HG02840 (cell line): ENCODE data around the gene DOK6.

Experiments used
- ATAC-seq: cut with Tn5 transposase; IDR thresholded peaks from one replicate; pipeline ENCODE4 v1.9.1; 2021; ENCODE audit warnings: mild to moderate bottlenecking, moderate library complexity, moderate number of reproducible peaks; ENCODE audit not compliant: unreplicated experiment, low FRiP score

DOK6 gene

GRCh38 chr18:69725855-69726508 lies 325.3 kb downstream of the DOK6 start:
- no peak for ATAC-seq

DNA sequence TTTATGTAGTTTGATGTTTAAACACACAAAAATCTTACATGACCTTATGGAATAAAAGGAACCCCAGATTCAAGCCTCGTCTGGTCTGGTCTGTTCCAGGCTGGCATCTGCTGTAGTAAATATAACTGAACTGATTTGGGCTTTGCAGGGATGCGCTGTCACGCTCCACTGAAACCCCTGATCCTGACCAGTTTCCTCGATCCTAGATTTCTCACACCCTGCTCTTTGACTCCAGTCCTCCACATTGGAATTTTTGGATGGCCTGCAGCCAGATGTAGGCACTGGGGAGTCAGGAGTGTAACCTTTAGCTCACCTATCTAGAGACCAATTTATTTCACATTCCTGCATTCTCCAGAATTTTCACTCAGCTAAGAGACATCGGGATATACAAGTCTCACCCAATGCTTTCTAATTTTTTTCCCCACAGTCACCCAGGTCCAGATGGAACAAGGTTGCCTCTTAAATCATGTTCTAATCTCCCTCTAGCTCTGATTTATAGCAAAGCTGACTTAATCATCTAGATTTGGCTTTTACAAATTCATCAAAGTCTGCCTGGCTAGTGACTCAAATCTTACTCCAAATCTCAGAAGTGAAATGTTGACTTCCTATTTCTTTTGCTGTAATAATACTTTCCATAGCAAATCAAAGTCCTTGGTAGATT lies 327.4 kb downstream of the DOK6 start:
- ATAC-seq, result no peak

- ATAC-seq, result no peak
Observed at GRCh38 chr18:69730664-69731063, 330.0 kb downstream of the DOK6 start.

GRCh38 chr18:69734536-69734935 lies 333.8 kb downstream of the DOK6 start:
- ATAC-seq, result no peak

GRCh38 chr18:69736730-69737129 lies 336.0 kb downstream of the DOK6 start:
- no peak for ATAC-seq

DNA sequence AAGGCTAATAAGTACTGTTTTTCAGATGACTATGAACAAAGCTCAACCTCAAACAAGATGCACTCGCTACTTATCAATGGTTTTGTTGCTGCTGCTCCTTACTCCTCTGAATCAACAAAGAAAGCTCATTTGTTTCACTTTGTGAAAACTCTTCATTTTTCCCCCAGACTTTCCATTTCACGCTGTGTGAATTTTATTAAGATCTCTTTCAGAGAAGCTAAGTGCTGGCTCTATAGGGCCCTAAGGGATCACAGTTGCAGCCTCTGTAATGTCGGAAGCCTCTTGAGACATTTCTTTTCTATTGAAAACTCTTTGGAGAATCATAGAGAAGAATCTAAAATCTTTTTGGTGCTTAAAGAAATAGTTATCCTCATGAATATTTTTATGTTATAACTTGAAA lies 337.2 kb downstream of the DOK6 start:
- no peak for ATAC-seq

DNA sequence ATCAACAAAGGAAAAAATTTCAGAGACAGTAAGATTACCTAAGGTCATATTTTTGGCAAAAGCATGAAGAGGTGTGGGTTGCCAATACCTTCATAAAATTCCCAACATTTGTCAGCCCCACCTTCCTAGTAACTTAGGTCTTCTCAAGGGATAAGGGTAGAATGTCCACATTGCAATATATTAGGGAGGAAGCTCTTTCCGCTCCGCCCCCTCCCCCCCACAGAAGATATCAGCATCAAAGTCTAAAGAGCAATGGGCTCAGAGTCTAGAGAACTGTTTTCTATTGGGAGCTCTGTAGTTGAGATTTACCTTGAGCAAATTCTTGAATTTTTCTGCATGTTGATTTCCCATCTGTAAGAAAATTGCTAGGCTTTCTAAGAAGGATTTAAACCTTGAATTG lies 346.7 kb downstream of the DOK6 start:
- ATAC-seq, result no peak

DNA sequence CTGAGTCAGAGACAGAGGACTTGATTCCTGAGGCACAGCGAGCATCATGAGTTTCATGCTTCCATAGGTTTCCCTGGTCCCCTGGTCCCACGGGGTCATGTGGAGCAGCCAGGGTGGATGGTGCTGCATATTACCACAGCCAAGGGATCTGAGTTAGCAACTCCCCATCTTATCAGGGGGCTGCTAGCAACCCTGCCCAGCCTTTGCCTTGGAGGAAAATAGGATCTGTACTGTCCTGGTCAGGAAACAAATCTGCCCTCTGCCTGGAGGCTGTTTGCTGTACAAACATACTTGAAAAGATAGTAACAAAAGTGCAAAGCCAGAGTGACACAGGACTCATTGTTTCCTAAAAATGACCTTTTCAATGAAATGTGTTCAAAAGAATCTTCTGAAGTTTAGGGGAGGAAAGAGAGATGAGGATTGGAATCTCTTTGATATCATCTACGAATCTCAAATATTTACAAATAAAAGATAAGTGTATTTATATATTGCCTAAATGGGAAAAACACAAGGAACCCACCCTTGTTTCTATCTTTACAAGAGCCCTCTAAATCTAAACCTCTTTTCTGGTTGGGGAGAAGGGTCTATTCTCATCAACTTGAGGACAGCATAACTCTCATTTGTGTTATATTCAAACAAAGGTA lies 352.2 kb downstream of the DOK6 start:
- ATAC-seq, result no peak

DNA sequence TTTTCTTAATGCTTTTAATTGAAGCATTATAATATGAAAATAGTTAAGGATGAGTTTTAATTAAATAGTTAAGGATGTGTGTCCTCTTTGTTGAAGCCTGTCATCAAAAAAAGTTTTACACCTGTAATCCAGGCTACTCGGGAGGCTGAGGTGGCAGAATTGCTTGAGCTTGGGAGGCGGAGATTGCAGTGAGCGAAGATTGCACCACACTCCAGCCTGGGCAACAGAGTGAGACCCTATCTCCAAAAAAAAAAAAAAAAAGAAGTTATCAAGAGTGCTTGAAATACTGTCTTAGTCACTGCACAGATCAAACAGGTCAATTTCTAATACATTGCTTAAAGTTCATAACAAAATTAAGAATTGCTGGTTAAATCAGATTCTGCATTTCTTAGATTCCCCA lies 353.4 kb downstream of the DOK6 start:
- ATAC-seq, result no peak

DNA sequence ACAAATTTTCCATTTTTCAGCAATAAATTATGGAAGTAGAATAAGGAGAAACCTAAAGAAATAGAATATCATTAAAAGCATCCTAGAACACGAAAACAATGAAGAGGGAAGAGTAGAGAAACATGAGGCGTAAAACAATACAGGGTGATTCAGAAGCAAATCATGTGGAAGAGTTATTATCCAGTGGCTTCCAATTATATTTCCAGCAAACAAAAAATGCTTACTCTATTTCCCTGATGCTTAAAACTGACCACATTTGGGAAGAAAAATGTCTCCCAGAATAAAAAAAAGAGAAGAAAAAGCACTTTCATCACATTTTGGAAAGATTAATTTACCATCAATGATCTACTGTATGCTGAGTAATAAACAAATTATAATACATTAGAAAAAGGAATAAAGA lies 354.4 kb downstream of the DOK6 start:
- no peak for ATAC-seq

DNA sequence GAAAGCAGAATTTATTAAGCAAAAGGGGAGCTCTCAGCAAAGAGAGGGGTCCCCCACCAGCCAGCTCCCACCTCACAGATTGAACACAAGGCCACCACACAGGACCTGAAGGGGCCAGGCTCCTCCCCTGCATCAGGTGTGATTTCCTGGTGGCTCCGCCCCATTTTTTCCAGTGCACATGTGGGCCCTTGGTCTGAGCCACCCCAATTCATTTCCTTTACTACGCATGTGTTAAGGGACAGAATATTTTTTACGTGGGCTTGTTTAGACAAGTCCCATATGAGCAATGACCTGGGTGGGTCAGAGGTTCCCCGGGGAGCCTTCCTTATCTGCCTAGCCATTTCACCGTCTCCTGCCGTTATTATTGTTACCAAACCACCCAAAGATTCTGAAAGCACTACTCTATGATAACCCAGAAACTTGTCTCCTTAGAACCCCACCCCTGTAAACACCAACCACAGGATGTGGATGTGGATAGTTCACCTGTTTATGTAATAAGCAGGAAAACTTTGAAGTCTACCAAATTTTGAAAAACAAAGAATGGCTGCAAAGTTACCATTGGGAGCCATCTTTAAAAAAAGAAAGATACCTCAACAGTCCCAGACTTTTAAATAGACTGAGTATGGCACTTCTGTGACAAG lies 355.3 kb downstream of the DOK6 start:
- no peak for ATAC-seq

- ATAC-seq, result no peak
Observed at GRCh38 chr18:69757733-69758132, 357.0 kb downstream of the DOK6 start.

DNA sequence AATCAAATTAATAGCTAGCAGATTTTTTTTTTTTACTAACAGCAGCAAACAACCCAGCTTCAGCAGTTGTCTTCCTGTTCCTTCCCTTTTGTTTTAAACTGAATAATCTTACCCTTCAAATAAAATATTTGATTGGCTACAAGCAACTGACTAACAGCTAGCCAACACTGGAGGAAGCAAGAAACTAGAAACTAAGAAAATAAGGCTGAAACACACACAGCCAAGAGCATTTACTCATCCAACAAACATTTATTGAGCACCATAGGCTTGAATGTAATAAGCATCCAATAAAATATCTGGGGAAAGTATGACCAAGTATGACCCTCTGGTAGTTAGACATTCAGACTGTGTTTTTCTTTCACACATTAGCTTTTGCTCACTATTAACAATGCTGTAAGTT lies 357.8 kb downstream of the DOK6 start:
- ATAC-seq, result no peak

- no peak for ATAC-seq
Observed at GRCh38 chr18:69759046-69759445, 358.4 kb downstream of the DOK6 start.

- no peak for ATAC-seq
Observed at GRCh38 chr18:69763002-69763401, 362.3 kb downstream of the DOK6 start.

GRCh38 chr18:69763821-69764220 lies 363.1 kb downstream of the DOK6 start:
- ATAC-seq, result no peak

GRCh38 chr18:69770238-69770637 lies 369.6 kb downstream of the DOK6 start:
- no peak for ATAC-seq

DNA sequence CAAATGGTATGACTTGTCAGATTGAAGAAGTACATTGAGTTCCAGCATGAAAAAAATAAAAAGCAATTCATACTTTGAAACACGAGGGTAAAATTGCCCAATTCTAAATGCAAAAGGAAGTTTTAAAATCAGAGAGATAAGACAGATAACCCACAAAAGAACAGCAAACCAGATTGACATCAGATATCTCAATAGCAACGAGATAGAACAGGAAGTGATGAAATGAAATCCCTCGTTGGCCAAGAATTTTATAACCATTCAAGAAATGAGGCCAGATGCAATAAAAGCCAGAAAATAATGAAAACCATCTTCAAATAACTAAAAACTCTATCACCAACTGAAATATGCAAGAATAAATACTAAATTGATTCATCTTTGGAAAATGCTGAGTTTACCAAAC lies 374.1 kb downstream of the DOK6 start:
- ATAC-seq, result no peak

DNA sequence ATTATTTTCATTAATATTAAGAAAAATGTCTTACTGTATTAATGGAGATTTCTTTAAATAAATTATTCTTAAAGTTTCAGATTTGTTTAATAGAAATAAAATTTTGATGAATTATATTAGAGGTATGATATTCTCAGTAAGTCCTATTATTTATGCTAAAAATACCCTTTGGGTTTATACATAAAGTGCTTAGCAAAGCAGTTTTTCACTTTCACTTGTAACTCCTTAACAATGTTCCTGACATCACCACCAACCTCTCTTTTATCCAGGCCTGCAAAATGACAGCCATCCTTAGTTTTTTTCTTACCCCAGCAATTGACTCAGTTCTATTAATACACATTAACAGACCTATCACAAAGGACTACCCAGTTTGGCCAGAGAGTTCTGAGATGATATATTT lies 376.6 kb downstream of the DOK6 start:
- ATAC-seq, result no peak

DNA sequence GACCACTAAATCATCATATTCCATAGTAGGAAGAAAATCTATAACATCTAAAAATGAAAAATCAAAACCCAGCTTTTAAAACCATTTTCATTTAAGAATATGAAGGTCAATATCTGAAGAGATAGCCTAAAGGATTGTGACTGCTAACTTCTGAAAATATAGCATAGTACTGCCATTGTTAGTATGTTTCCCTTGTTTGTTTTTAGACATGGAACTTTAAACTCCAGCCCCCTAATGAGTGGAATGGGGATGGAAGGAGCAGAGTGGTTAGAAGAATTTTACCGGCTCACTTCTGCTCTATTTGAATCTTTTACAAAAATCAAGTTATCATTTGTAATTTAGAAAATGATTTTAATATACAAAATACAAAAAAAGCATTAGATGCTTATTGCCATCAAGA lies 378.0 kb downstream of the DOK6 start:
- ATAC-seq, result no peak

DNA sequence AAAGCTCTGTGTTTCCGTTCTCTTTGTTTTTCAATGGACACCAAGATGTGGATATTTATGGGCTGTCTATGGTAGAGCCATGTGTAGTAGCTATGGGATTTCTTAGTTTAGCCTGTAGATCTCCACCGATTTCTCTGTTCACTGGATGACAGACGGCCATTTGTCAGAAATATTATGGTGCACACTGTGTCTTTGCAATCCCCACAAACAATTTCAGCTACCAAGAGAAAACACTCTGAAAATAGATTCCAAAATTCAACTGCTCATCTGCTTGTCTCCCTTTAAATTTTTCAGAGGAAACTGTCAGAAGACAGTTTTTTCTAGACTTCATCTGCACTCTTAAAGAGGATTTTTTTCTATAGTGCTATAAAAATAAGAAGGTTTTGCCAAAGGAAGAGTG lies 380.2 kb downstream of the DOK6 start:
- no peak for ATAC-seq

DNA sequence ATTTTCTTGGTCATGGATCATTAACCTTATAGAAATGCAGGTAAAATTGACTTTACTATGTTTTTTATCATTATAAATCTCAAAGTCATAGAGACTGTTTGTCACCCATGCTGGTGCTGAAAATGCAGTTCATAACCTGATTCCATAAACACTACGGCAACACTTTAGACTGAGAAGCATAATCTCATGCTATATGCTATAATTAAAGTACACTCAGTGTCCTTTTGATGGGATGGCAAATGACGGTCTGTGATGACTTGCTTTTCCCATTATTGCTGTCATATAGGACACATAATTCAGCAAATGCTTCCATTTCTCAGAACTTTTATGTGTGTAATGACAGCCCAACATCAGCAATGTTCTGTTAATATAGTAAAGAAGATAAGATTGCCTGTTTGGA lies 384.1 kb downstream of the DOK6 start:
- ATAC-seq, result no peak
